Measurements from ENCODE around the gene SEC61A2.

DNA sequence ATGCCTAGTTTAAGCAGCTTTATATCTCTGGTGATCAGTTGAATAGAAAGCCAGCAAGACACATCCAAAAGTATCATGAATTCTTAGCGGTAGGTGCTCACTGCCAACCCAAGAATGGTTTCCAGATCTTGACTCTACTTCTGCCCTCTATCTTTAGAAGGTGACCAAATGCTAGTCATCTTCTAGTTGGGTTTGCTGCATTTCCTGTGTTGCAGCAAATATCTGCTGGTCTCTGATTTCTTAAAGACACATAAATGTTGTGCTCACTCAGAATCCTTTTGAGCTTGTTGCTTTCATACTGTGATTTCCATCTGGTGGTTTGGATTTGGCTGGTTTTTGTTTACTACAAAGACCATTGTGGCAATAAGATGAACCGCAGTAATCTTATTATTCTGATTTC, 68.7 kb downstream of the SEC61A2 start:
- TF ChIP-seq, protein P1, sequence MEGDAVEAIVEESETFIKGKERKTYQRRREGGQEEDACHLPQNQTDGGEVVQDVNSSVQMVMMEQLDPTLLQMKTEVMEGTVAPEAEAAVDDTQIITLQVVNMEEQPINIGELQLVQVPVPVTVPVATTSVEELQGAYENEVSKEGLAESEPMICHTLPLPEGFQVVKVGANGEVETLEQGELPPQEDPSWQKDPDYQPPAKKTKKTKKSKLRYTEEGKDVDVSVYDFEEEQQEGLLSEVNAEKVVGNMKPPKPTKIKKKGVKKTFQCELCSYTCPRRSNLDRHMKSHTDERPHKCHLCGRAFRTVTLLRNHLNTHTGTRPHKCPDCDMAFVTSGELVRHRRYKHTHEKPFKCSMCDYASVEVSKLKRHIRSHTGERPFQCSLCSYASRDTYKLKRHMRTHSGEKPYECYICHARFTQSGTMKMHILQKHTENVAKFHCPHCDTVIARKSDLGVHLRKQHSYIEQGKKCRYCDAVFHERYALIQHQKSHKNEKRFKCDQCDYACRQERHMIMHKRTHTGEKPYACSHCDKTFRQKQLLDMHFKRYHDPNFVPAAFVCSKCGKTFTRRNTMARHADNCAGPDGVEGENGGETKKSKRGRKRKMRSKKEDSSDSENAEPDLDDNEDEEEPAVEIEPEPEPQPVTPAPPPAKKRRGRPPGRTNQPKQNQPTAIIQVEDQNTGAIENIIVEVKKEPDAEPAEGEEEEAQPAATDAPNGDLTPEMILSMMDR (conservative IDR thresholded peaks at IDR 0.05), result no peak
- TF ChIP-seq ZFX (IDR thresholded peaks at IDR 0.05), result no peak

All from C4-2B (cell line).